ENCODE data around the gene ZNF577. TPM values are rescaled to one million over a fixed set of nuclear protein-coding genes. Genes with fewer than 3 reads are reported as not detected.
A peak's percentile ranks its signal among the peaks of the same experiment; 100 is the strongest.

Gene ZNF577
- total and polyA plus RNA-seq, 9 donors: 12.5 to 19.7 (median 17.5) TPM

DNA sequence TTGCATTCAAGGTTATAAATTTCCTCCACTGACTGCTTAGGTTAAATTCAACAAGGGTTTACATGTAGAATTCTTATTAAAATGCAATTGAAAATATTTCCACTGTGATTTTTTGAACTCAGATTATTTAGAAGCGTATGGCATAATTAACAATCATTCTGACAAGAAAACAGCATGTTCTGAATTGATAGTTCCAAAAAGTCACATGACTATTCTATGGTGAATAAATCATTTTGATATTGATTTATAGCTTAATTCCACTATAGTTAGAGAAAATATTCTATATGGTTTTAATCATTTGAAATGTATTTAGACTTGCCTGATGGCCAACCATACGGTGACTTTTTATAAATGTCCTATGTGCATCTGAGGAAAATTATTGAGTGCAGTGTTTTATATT, 3.0 kb downstream of the ZNF577 start:
- no peak for DNase-seq
- no peak overlapping the region for H3K27ac ChIP-seq (ENCODE audit: low read length)
- H3K9me3 ChIP-seq (replicated peaks; ENCODE audit: control insufficient read depth, low read depth, low read length): peaks cover 17% of the 10 kb centered on the region
- no CpG with 5 or more reads among the region's 2 CpGs for WGBS (ENCODE audit: insufficient coverage)
- H3K27me3 ChIP-seq (ENCODE audit: control insufficient read depth, insufficient read depth, low read length): no peaks in the 10 kb centered on the region
- peaks cover 3% of the 10 kb centered on the region for H3K4me1 ChIP-seq (ENCODE audit: control insufficient read depth, insufficient read depth, low read length)
- H3K36me3 ChIP-seq (ENCODE audit: control insufficient read depth, insufficient read depth, low read length): peaks cover 5% of the 10 kb centered on the region
- no peak overlapping the region for H3K4me3 ChIP-seq (ENCODE audit: low read length)

GRCh38 chr19:51882518-51882917, 5.2 kb downstream of the ZNF577 start:
- Histone ChIP-seq H3K4me3 (ENCODE audit: low read length) (no peak overlapping the region), H3K36me3 (ENCODE audit: control insufficient read depth, insufficient read depth, low read length) (peaks cover 12% of the 10 kb centered on the region), H3K4me1 (ENCODE audit: control insufficient read depth, insufficient read depth, low read length) (no peaks in the 10 kb centered on the region), H3K27me3 (ENCODE audit: control insufficient read depth, insufficient read depth, low read length) (no peaks in the 10 kb centered on the region), H3K27ac (ENCODE audit: low read length) (no peak overlapping the region), H3K9me3 (replicated peaks; ENCODE audit: control insufficient read depth, low read depth, low read length) (peaks cover 6% of the 10 kb centered on the region)
- no CpG with 5 or more reads among the region's 3 CpGs for WGBS (ENCODE audit: insufficient coverage)
- no peak for DNase-seq

- peaks cover 63% of the 10 kb centered on the region for H3K9me3 ChIP-seq (replicated peaks; ENCODE audit: control insufficient read depth, low read depth, low read length)
Observed at GRCh38 chr19:51873097-51873496, 14.7 kb downstream of the ZNF577 start.

GRCh38 chr19:51861870-51862622, 25.7 kb downstream of the ZNF577 start:
- Histone ChIP-seq H3K4me3 (ENCODE audit: low read length) (no peak overlapping the region), H3K4me1 (ENCODE audit: control insufficient read depth, insufficient read depth, low read length) (no peaks in the 10 kb centered on the region), H3K27me3 (ENCODE audit: control insufficient read depth, insufficient read depth, low read length) (no peaks in the 10 kb centered on the region), H3K27ac (ENCODE audit: low read length) (no peak overlapping the region), H3K36me3 (ENCODE audit: control insufficient read depth, insufficient read depth, low read length) (no peaks in the 10 kb centered on the region), H3K9me3 (replicated peaks; ENCODE audit: control insufficient read depth, low read depth, low read length) (peaks cover 62% of the 10 kb centered on the region)
- WGBS (ENCODE audit: insufficient coverage): no CpG with 5 or more reads among the region's 2 CpGs
- no peak for DNase-seq

More at GRCh38 chr19:51873097-51873496, 14.7 kb downstream of the ZNF577 start:
- WGBS (ENCODE audit: insufficient coverage): no CpG with 5 or more reads among the region's 4 CpGs
- Histone ChIP-seq H3K27ac (ENCODE audit: low read length) (no peak overlapping the region), H3K4me1 (ENCODE audit: control insufficient read depth, insufficient read depth, low read length) (no peaks in the 10 kb centered on the region), H3K4me3 (ENCODE audit: low read length) (no peak overlapping the region), H3K36me3 (ENCODE audit: control insufficient read depth, insufficient read depth, low read length) (peaks cover 35% of the 10 kb centered on the region), H3K27me3 (ENCODE audit: control insufficient read depth, insufficient read depth, low read length) (no peaks in the 10 kb centered on the region)
- DNase-seq: no peak

DNA sequence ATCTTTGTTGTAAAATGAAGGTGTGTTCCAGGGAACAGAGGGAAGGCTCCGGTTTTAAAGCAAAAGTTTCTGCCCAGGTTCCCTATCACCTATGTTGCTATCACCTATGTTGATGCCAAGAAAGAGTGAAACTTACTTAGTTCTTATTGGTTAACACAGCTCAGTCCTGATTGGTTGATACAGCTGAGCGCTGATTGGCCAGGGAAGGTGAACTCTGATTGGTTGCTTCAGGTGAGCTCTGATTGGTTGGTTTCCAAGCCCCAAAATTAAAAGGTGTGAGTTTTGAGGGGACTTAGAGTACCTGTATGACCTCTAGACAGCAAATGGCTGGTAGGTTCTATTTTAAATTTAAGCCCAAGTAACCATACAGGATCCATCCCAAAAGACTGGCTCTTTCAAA, 50.6 kb downstream of the ZNF577 start:
- no peak overlapping the region for H3K27ac ChIP-seq (ENCODE audit: low read length)
- DNase-seq: no peak
- H3K4me3 ChIP-seq (ENCODE audit: low read length): no peak overlapping the region
- no peaks in the 10 kb centered on the region for H3K36me3 ChIP-seq (ENCODE audit: control insufficient read depth, insufficient read depth, low read length)
- H3K27me3 ChIP-seq (ENCODE audit: control insufficient read depth, insufficient read depth, low read length): no peaks in the 10 kb centered on the region
- WGBS (ENCODE audit: insufficient coverage): no CpG with 5 or more reads among the region's 2 CpGs
- peaks cover 2% of the 10 kb centered on the region for H3K9me3 ChIP-seq (replicated peaks; ENCODE audit: control insufficient read depth, low read depth, low read length)
- H3K4me1 ChIP-seq (ENCODE audit: control insufficient read depth, insufficient read depth, low read length): no peaks in the 10 kb centered on the region

GRCh38 chr19:51830274-51830673, 57.5 kb downstream of the ZNF577 start:
- no peak overlapping the region for H3K27ac ChIP-seq (ENCODE audit: low read length)

GRCh38 chr19:51824281-51825005, 63.3 kb downstream of the ZNF577 start:
- WGBS (ENCODE audit: insufficient coverage): 84% methylated on average over 6 of the region's 13 CpGs
- peak; percentile 70 for DNase-seq

More at GRCh38 chr19:51830274-51830673, 57.5 kb downstream of the ZNF577 start:
- Histone ChIP-seq H3K9me3 (replicated peaks; ENCODE audit: control insufficient read depth, low read depth, low read length) (peaks cover 3% of the 10 kb centered on the region), H3K36me3 (ENCODE audit: control insufficient read depth, insufficient read depth, low read length) (no peaks in the 10 kb centered on the region), H3K4me1 (ENCODE audit: control insufficient read depth, insufficient read depth, low read length) (no peaks in the 10 kb centered on the region), H3K4me3 (ENCODE audit: low read length) (no peak overlapping the region), H3K27me3 (ENCODE audit: control insufficient read depth, insufficient read depth, low read length) (no peaks in the 10 kb centered on the region)
- WGBS (ENCODE audit: insufficient coverage): 92% methylated on average over 2 of the region's 2 CpGs
- DNase-seq: peak; percentile 57

DNA sequence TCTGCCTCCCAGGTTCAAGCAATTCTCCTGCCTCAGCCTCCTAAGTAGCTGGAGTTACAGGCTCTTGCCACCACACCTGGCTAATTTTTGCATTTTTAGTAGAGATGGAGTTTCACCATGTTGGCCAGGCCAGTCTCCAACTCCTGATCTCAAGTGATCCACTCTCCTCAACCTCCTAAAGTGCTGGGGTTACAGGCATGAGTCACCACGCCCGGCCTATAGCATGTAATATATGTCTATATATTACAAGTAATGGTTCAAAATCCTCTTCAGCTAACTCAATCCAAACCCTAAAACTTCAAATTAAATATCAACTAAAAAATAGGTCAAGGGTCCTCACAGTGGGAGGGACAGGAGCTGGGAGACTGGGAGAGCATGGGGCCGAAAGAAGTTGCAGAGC, 64.8 kb downstream of the ZNF577 start:
- Histone ChIP-seq H3K4me3 (ENCODE audit: low read length) (no peak overlapping the region), H3K9me3 (replicated peaks; ENCODE audit: control insufficient read depth, low read depth, low read length) (no peaks in the 10 kb centered on the region), H3K27me3 (ENCODE audit: control insufficient read depth, insufficient read depth, low read length) (no peaks in the 10 kb centered on the region), H3K4me1 (ENCODE audit: control insufficient read depth, insufficient read depth, low read length) (peaks cover 2% of the 10 kb centered on the region), H3K36me3 (ENCODE audit: control insufficient read depth, insufficient read depth, low read length) (no peaks in the 10 kb centered on the region), H3K27ac (ENCODE audit: low read length) (no peak overlapping the region)
- no CpG with 5 or more reads among the region's 3 CpGs for WGBS (ENCODE audit: insufficient coverage)
- no peak for DNase-seq

More at GRCh38 chr19:51824281-51825005, 63.3 kb downstream of the ZNF577 start:
- Histone ChIP-seq H3K27ac (ENCODE audit: low read length) (peak overlapping the region; percentile 40), H3K36me3 (ENCODE audit: control insufficient read depth, insufficient read depth, low read length) (no peaks in the 10 kb centered on the region), H3K4me1 (ENCODE audit: control insufficient read depth, insufficient read depth, low read length) (peaks cover 2% of the 10 kb centered on the region), H3K9me3 (replicated peaks; ENCODE audit: control insufficient read depth, low read depth, low read length) (peaks cover 3% of the 10 kb centered on the region), H3K27me3 (ENCODE audit: control insufficient read depth, insufficient read depth, low read length) (no peaks in the 10 kb centered on the region), H3K4me3 (ENCODE audit: low read length) (no peak overlapping the region)

DNA sequence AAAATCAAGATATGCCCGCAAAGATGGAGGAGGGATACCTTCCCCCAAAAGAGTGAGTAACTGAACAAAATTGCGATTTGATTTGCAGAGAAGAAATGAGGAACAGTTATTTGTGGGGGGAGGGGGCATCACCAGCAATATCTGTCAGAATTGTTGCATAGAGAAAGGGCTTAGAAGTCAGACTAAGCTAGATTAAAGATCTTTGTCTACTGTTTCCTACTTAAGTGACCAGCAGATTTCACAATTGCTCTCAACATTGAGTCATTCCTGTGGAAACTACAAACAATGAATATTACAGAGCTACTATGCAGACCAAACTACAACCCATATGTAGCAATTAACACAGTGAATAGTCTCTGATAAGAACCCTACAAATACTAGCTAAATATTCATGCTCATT, 65.4 kb downstream of the ZNF577 start:
- H3K27ac ChIP-seq (ENCODE audit: low read length): no peak overlapping the region
- WGBS (ENCODE audit: insufficient coverage): no CpG with 5 or more reads among the region's 2 CpGs
- no peak overlapping the region for H3K4me3 ChIP-seq (ENCODE audit: low read length)
- H3K27me3 ChIP-seq (ENCODE audit: control insufficient read depth, insufficient read depth, low read length): no peaks in the 10 kb centered on the region
- no peaks in the 10 kb centered on the region for H3K9me3 ChIP-seq (replicated peaks; ENCODE audit: control insufficient read depth, low read depth, low read length)
- no peaks in the 10 kb centered on the region for H3K36me3 ChIP-seq (ENCODE audit: control insufficient read depth, insufficient read depth, low read length)
- H3K4me1 ChIP-seq (ENCODE audit: control insufficient read depth, insufficient read depth, low read length): peaks cover 2% of the 10 kb centered on the region
- peak; percentile 36 for DNase-seq

GRCh38 chr19:51821921-51822320, 65.8 kb downstream of the ZNF577 start:
- no peak for DNase-seq
- Histone ChIP-seq H3K4me3 (ENCODE audit: low read length) (no peak overlapping the region), H3K36me3 (ENCODE audit: control insufficient read depth, insufficient read depth, low read length) (no peaks in the 10 kb centered on the region), H3K9me3 (replicated peaks; ENCODE audit: control insufficient read depth, low read depth, low read length) (no peaks in the 10 kb centered on the region), H3K27ac (ENCODE audit: low read length) (no peak overlapping the region), H3K4me1 (ENCODE audit: control insufficient read depth, insufficient read depth, low read length) (peaks cover 2% of the 10 kb centered on the region), H3K27me3 (ENCODE audit: control insufficient read depth, insufficient read depth, low read length) (no peaks in the 10 kb centered on the region)

All from muscle of leg (tissue), 11 donors.